NCI-H2227 (cell line): ENCODE results near the gene HNF4A.
A peak's percentile ranks its signal among the peaks of the same experiment; 100 is the strongest.
"Not testable (repeated sequence)": the region's sequence is repeated elsewhere in the genome, so short reads cannot be mapped to it uniquely, and the experiment has no call there.

Experiments
- DNase-seq: peaks from one replicate; lab custom pipeline; 2025; ENCODE audit not compliant: unreplicated experiment; lab: John Stamatoyannopoulos, UW

Gene HNF4A

GRCh38 chr20:44345147-44345546 is 10.4 kb upstream of the HNF4A start:
- no peak for DNase-seq

GRCh38 chr20:44345941-44346340 is 9.6 kb upstream of the HNF4A start:
- not testable (repeated sequence) for DNase-seq

GRCh38 chr20:44348168-44348659 is 7.3 kb upstream of the HNF4A start:
- DNase-seq = no peak

- no peak for DNase-seq
Measured at GRCh38 chr20:44349349-44349748, 6.2 kb upstream of the HNF4A start.

GRCh38 chr20:44350567-44350966 is 4.9 kb upstream of the HNF4A start:
- no peak for DNase-seq

- DNase-seq = no peak
Measured at GRCh38 chr20:44354979-44355497, 461 bp upstream of the HNF4A start.

- DNase-seq = no peak
Measured at GRCh38 chr20:44356353-44356723, 839 bp downstream of the HNF4A start.

GRCh38 chr20:44357020-44357419 is 1.5 kb downstream of the HNF4A start:
- DNase-seq = no peak

GRCh38 chr20:44357555-44358125 is 2.1 kb downstream of the HNF4A start:
- DNase-seq = no peak

GRCh38 chr20:44358776-44359175 is 3.3 kb downstream of the HNF4A start:
- no peak for DNase-seq

- no peak for DNase-seq
Measured at GRCh38 chr20:44360221-44360620, 4.7 kb downstream of the HNF4A start.

- DNase-seq = no peak
Measured at GRCh38 chr20:44361021-44361420, 5.5 kb downstream of the HNF4A start.

GRCh38 chr20:44362466-44362940 is 7.0 kb downstream of the HNF4A start:
- DNase-seq = no peak

- DNase-seq = no peak
Measured at GRCh38 chr20:44364068-44364467, 8.6 kb downstream of the HNF4A start.

- DNase-seq = no peak
Measured at GRCh38 chr20:44364780-44365179, 9.3 kb downstream of the HNF4A start.

- DNase-seq = no peak
Measured at GRCh38 chr20:44367746-44368145, 12.2 kb downstream of the HNF4A start.

GRCh38 chr20:44370639-44371218 is 15.2 kb downstream of the HNF4A start:
- no peak for DNase-seq

GRCh38 chr20:44382641-44383040 is 27.1 kb downstream of the HNF4A start:
- no peak for DNase-seq

- DNase-seq = peak; percentile 84
Measured at GRCh38 chr20:44384423-44385027, 29.0 kb downstream of the HNF4A start.

- DNase-seq = peak; percentile 54
Measured at GRCh38 chr20:44388466-44389023, 33.0 kb downstream of the HNF4A start.

- no peak for DNase-seq
Measured at GRCh38 chr20:44389871-44390270, 34.4 kb downstream of the HNF4A start.

GRCh38 chr20:44390280-44390679 is 34.8 kb downstream of the HNF4A start:
- no peak for DNase-seq
